ENCODE data around the gene LBHD2.

DNA sequence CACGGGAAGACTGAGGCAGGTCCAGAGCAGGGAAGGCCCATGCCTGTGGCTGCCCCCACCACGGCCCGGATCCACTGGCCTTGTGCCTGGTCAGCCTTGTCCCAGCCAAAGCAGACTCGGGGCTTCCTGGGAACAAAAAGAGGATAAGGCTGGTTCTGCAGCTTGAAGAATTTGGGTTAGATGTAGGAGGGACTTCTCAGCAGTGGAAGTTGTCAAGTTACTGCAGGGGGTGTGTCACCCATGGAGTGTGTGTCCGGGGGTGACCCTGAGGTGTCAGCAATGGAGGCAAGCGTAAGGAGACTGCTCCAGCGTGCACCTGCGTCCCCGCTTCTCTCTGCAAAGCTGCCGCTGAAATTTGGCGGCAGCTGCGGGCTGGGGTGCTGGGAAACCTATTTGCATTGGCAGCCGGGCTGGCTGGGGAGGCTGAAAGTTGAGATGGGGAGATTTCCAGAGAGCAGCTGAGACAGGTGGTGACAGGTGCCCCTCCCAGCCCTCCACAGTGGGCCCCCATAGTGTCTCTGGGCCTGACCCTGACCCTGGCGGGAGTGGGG is 26.7 kb downstream of the LBHD2 start:
- TF ChIP-seq, protein P1, sequence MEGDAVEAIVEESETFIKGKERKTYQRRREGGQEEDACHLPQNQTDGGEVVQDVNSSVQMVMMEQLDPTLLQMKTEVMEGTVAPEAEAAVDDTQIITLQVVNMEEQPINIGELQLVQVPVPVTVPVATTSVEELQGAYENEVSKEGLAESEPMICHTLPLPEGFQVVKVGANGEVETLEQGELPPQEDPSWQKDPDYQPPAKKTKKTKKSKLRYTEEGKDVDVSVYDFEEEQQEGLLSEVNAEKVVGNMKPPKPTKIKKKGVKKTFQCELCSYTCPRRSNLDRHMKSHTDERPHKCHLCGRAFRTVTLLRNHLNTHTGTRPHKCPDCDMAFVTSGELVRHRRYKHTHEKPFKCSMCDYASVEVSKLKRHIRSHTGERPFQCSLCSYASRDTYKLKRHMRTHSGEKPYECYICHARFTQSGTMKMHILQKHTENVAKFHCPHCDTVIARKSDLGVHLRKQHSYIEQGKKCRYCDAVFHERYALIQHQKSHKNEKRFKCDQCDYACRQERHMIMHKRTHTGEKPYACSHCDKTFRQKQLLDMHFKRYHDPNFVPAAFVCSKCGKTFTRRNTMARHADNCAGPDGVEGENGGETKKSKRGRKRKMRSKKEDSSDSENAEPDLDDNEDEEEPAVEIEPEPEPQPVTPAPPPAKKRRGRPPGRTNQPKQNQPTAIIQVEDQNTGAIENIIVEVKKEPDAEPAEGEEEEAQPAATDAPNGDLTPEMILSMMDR (IDR thresholded peaks at IDR 0.05; ENCODE audit: insufficient read depth, low read length) = no peak
- TF ChIP-seq SPI1 (IDR thresholded peaks at IDR 0.05; ENCODE audit: borderline replicate concordance, low read depth) = no peak
- no peak for TF ChIP-seq POLR2AphosphoS5 (IDR thresholded peaks at IDR 0.05; ENCODE audit: low read depth)

Data from HL-60 (cell line).